ENCODE results near the gene FBXL16. TPM values are rescaled to one million over a fixed set of nuclear protein-coding genes. Genes with fewer than 3 reads are reported as not detected.

Gene FBXL16
- total and polyA plus RNA-seq, 4 donors = under 0.01 to 0.14 TPM; not detected in 2

GRCh38 chr16:668519-669171, 37.0 kb downstream of the FBXL16 start:
- H3K9me3 ChIP-seq (ENCODE audit: control insufficient read depth in 4 of 4, low read length in 3 of 4) = no peaks in the 10 kb centered on the region
- H3K4me1 ChIP-seq (ENCODE audit: control insufficient read depth in 4 of 4, insufficient read depth in 4 of 4, low read length in 3 of 4) = peaks cover 7 to 19% (median 15%) of the 10 kb centered on the region in 4 donors
- H3K27ac ChIP-seq (ENCODE audit: low read depth in 1 of 2, low read length in 2 of 2) = peak overlapping the region in 1 of 2 donors; percentile 51
- no peak for DNase-seq (ENCODE audit: low spot score)
- peaks cover 5 to 35% (median 18%) of the 10 kb centered on the region in 4 donors for H3K36me3 ChIP-seq (ENCODE audit: control insufficient read depth in 4 of 4, insufficient read depth in 3 of 4, low read depth in 1 of 4, low read length in 3 of 4)
- H3K27me3 ChIP-seq (ENCODE audit: control insufficient read depth in 4 of 4, insufficient read depth in 4 of 4, low read length in 3 of 4) = no peaks in the 10 kb centered on the region
- TF ChIP-seq SP1 (IDR thresholded peaks at IDR 0.05) = no peak
- no peak for TF ChIP-seq TAF1 (conservative IDR thresholded peaks at IDR 0.05)
- TF ChIP-seq FOXA1 (IDR thresholded peaks at IDR 0.05) = no peak
- no peak for TF ChIP-seq YY1 (IDR thresholded peaks at IDR 0.05)
- TF ChIP-seq, protein P1, sequence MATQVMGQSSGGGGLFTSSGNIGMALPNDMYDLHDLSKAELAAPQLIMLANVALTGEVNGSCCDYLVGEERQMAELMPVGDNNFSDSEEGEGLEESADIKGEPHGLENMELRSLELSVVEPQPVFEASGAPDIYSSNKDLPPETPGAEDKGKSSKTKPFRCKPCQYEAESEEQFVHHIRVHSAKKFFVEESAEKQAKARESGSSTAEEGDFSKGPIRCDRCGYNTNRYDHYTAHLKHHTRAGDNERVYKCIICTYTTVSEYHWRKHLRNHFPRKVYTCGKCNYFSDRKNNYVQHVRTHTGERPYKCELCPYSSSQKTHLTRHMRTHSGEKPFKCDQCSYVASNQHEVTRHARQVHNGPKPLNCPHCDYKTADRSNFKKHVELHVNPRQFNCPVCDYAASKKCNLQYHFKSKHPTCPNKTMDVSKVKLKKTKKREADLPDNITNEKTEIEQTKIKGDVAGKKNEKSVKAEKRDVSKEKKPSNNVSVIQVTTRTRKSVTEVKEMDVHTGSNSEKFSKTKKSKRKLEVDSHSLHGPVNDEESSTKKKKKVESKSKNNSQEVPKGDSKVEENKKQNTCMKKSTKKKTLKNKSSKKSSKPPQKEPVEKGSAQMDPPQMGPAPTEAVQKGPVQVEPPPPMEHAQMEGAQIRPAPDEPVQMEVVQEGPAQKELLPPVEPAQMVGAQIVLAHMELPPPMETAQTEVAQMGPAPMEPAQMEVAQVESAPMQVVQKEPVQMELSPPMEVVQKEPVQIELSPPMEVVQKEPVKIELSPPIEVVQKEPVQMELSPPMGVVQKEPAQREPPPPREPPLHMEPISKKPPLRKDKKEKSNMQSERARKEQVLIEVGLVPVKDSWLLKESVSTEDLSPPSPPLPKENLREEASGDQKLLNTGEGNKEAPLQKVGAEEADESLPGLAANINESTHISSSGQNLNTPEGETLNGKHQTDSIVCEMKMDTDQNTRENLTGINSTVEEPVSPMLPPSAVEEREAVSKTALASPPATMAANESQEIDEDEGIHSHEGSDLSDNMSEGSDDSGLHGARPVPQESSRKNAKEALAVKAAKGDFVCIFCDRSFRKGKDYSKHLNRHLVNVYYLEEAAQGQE (IDR thresholded peaks at IDR 0.05) = no peak
- no peak for TF ChIP-seq HNF4A (conservative IDR thresholded peaks at IDR 0.05)
- no peak for TF ChIP-seq EGR1 (IDR thresholded peaks at IDR 0.05; ENCODE audit: low read depth in 2 of 2)
- H3K9ac ChIP-seq (ENCODE audit: low read depth in 1 of 2, low read length in 2 of 2) = peak overlapping the region; percentile 50 to 51
- WGBS = 11% methylated on average over 50 of the region's 50 CpGs
- H3K4me3 ChIP-seq (ENCODE audit: low read depth in 1 of 3, low read length in 3 of 3) = peak overlapping the region; percentile 58 to 93 (median 80)

- WGBS = under 1% methylated on average over 78 of the region's 78 CpGs
- Histone ChIP-seq H3K27ac (ENCODE audit: low read depth in 1 of 2, low read length in 2 of 2) (peak within 1 kb of the TSS; percentile 51 to 64), H3K27me3 (ENCODE audit: control insufficient read depth in 4 of 4, insufficient read depth in 4 of 4, low read length in 3 of 4) (no peaks in the 10 kb centered on the region), H3K4me3 (ENCODE audit: low read depth in 1 of 3, low read length in 3 of 3) (peak within 1 kb of the TSS; percentile 58 to 93 (median 80)), H3K36me3 (ENCODE audit: control insufficient read depth in 4 of 4, insufficient read depth in 3 of 4, low read depth in 1 of 4, low read length in 3 of 4) (peaks cover 5 to 28% (median 15%) of the 10 kb centered on the region in 4 donors), H3K9ac (ENCODE audit: low read depth in 1 of 2, low read length in 2 of 2) (peak within 1 kb of the TSS; percentile 50 to 51), H3K4me1 (ENCODE audit: control insufficient read depth in 4 of 4, insufficient read depth in 4 of 4, low read length in 3 of 4) (peaks cover 7 to 19% (median 15%) of the 10 kb centered on the region in 4 donors), H3K9me3 (ENCODE audit: control insufficient read depth in 4 of 4, low read length in 3 of 4) (no peaks in the 10 kb centered on the region)
- TF ChIP-seq, protein P2, sequence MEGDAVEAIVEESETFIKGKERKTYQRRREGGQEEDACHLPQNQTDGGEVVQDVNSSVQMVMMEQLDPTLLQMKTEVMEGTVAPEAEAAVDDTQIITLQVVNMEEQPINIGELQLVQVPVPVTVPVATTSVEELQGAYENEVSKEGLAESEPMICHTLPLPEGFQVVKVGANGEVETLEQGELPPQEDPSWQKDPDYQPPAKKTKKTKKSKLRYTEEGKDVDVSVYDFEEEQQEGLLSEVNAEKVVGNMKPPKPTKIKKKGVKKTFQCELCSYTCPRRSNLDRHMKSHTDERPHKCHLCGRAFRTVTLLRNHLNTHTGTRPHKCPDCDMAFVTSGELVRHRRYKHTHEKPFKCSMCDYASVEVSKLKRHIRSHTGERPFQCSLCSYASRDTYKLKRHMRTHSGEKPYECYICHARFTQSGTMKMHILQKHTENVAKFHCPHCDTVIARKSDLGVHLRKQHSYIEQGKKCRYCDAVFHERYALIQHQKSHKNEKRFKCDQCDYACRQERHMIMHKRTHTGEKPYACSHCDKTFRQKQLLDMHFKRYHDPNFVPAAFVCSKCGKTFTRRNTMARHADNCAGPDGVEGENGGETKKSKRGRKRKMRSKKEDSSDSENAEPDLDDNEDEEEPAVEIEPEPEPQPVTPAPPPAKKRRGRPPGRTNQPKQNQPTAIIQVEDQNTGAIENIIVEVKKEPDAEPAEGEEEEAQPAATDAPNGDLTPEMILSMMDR (IDR thresholded peaks at IDR 0.05; ENCODE audit: low read depth, low read length, missing input control) = peak; percentile 90
- TF ChIP-seq YY1 (IDR thresholded peaks at IDR 0.05) = peak; percentile 84
- peak in 1 of 2 donors; percentile 91 for TF ChIP-seq GABPA (IDR thresholded peaks at IDR 0.05 in 1 of 2, conservative IDR thresholded peaks at IDR 0.05 in 1 of 2)
- no peak for TF ChIP-seq NR2F2 (IDR thresholded peaks at IDR 0.05)
- no peak for TF ChIP-seq FOXA2 (IDR thresholded peaks at IDR 0.05)
- TF ChIP-seq SP1 (IDR thresholded peaks at IDR 0.05) = peak; percentile 14
- TF ChIP-seq EGR1 (IDR thresholded peaks at IDR 0.05; ENCODE audit: low read depth in 2 of 2) = no peak
- peak in 1 of 2 donors; percentile 69 for TF ChIP-seq RAD21 (IDR thresholded peaks at IDR 0.05)
- no peak for TF ChIP-seq MAX (IDR thresholded peaks at IDR 0.05)
- no peak for TF ChIP-seq TAF1 (conservative IDR thresholded peaks at IDR 0.05)
- peak; percentile 94 for DNase-seq (ENCODE audit: low spot score)
Observed at GRCh38 chr16:667780-668518, 37.7 kb downstream of the FBXL16 start, which contains the start of gene RHOT2. Gene RHOT2 (plus strand): TSS chr16:668132. CDS start chr16:668200, 68 bp downstream.

All from liver (tissue), 9 donors.